ENCODE results near the gene PRRT4.

PRRT4 gene

GRCh38 chr7:128393526-128394330 lies 32.2 kb upstream of the PRRT4 start:
- ATAC-seq = no peak
- TF ChIP-seq RARB (CRISPR knock-in tag; IDR thresholded peaks at IDR 0.05) (no peak), OSR1 (CRISPR knock-in tag; IDR thresholded peaks at IDR 0.05) (no peak), ZFP30 (CRISPR knock-in tag; IDR thresholded peaks at IDR 0.05) (no peak), ESRRG (CRISPR knock-in tag; IDR thresholded peaks at IDR 0.05) (no peak), TOX (CRISPR knock-in tag; IDR thresholded peaks at IDR 0.05; ENCODE audit: borderline replicate concordance) (no peak), TSHZ2 (CRISPR knock-in tag; IDR thresholded peaks at IDR 0.05) (no peak), ZFP3 (CRISPR knock-in tag; IDR thresholded peaks at IDR 0.05) (no peak), ZNF8 (CRISPR knock-in tag; IDR thresholded peaks at IDR 0.05) (no peak), ZNF70 (CRISPR knock-in tag; IDR thresholded peaks at IDR 0.05) (no peak), GLIS3 (CRISPR knock-in tag; IDR thresholded peaks at IDR 0.05) (no peak), ZNF565 (CRISPR knock-in tag; conservative IDR thresholded peaks at IDR 0.05; ENCODE audit: low read depth) (no peak), PATZ1 (CRISPR knock-in tag; IDR thresholded peaks at IDR 0.05; ENCODE audit: borderline replicate concordance) (no peak), CREB5 (CRISPR knock-in tag; IDR thresholded peaks at IDR 0.05; ENCODE audit: low read depth) (no peak), SNAI2 (CRISPR knock-in tag; IDR thresholded peaks at IDR 0.05) (no peak), CSRNP3 (CRISPR knock-in tag; IDR thresholded peaks at IDR 0.05) (no peak), ZC3H10 (CRISPR knock-in tag; IDR thresholded peaks at IDR 0.05) (no peak), POU6F1 (CRISPR knock-in tag; IDR thresholded peaks at IDR 0.05; ENCODE audit: borderline replicate concordance, low read depth) (no peak), CSDC2 (CRISPR knock-in tag; IDR thresholded peaks at IDR 0.05) (no peak)

GRCh38 chr7:128392446-128393327 lies 31.2 kb upstream of the PRRT4 start:
- ATAC-seq = no peak
- TF ChIP-seq PATZ1 (CRISPR knock-in tag; IDR thresholded peaks at IDR 0.05; ENCODE audit: borderline replicate concordance) = no peak

Data from SK-N-SH treated with all-trans-retinoic acid at 6 μM for 48 hours (cell line).